Thyroid gland (tissue), 4 donors: ENCODE data around the gene EDEM1. TPM values are rescaled to one million over a fixed set of nuclear protein-coding genes. Genes with fewer than 3 reads are reported as not detected.

Experiments used
- DNase-seq, 2 donors: peaks; one replicate each; pipeline ENCODE4 v3.0.0-alpha.2; 2019
- H3K27ac ChIP-seq, 3 donors: fragments of 200-600 bp; sonication (generic); 1 replicate in 2 of 3; 2 replicates in 1 of 3; pipeline ENCODE4 v1.5.1; 2016 to 2019; ENCODE audit warnings: mild to moderate bottlenecking in 1 of 3, moderate library complexity in 1 of 3
- H3K27me3 ChIP-seq: fragments of 200-600 bp; sonication (generic); one replicate; pipeline ENCODE4 v1.5.1; 2019
- H3K36me3 ChIP-seq, 2 donors: fragments of 200-600 bp; sonication (generic); one replicate each; pipeline ENCODE4 v1.5.1; 2016 to 2019
- H3K4me1 ChIP-seq, 2 donors: fragments of 200-600 bp; sonication (generic); one replicate each; pipeline ENCODE4 v1.5.1; 2017 to 2019
- H3K4me3 ChIP-seq, 3 donors: fragments of 200-600 bp; sonication (generic); replicated peaks in 1 of 3; 1 replicate in 2 of 3; 2 replicates in 1 of 3; pipeline ENCODE4 v1.5.1; 2016; ENCODE audit warnings: mild to moderate bottlenecking in 1 of 3
- H3K9me3 ChIP-seq: fragments of 200-600 bp; sonication (generic); one replicate; pipeline ENCODE4 v1.5.1; 2017
- CTCF ChIP-seq, 6 experiments: fragments of 200-600 bp in 3 of 6; fragments of 450-650 bp in 3 of 6; sonication (generic) in 3 of 6; IDR thresholded peaks; one replicate each; pipeline ENCODE4 v1.5.1; 2016 to 2019; ENCODE audit warnings: antibody characterized with exemption in 6 of 6, mild to moderate bottlenecking in 2 of 6, inconsistent platforms in 1 of 6, moderate library complexity in 1 of 6
- POLR2A ChIP-seq, 2 donors: fragments of 450-650 bp; IDR thresholded peaks; one replicate each; pipeline ENCODE4 v1.6.1; 2017; ENCODE audit warnings: antibody characterized with exemption in 2 of 2, mild to moderate bottlenecking in 2 of 2, moderate library complexity in 1 of 2
- WGBS, 2 donors: methylation state at CpG; one replicate each; pipeline ENCODE4 v1.1.5; 2017; 5-methylcytosine and 5-hydroxymethylcytosine counted together
- intact Hi-C: fragments of 100-400 bp; cut with DNase I; formaldehyde crosslinking; loops from one replicate; pipeline ENCODE4 v1.15.1; 2023
- total RNA-seq, 4 donors: library from RNA; depleted of rRNA; stranded (reverse); fragments of >200 nt; gene quantifications; one replicate each; pipeline ENCODE4 v1.2.3, GENCODE V29; 2016

Gene EDEM1
- total RNA-seq, 4 donors from 2014 or later, result 26.1 to 58.4 (median 43.0) TPM

GRCh38 chr3:5229414-5229813, 41.9 kb downstream of the EDEM1 start:
- intact Hi-C loops, result no loop called here
- no peaks in the 10 kb centered on the region for H3K4me1 ChIP-seq
- TF ChIP-seq POLR2A (IDR thresholded peaks at IDR 0.05) (no peak), CTCF (IDR thresholded peaks at IDR 0.05) (no peak)
- no peaks in the 10 kb centered on the region for H3K9me3 ChIP-seq
- no peak overlapping the region for H3K27ac ChIP-seq
- no peaks in the 10 kb centered on the region for H3K27me3 ChIP-seq
- H3K36me3 ChIP-seq, result no peaks in the 10 kb centered on the region
- no peak overlapping the region for H3K4me3 ChIP-seq
- DNase-seq, result no peak
- WGBS, 2 donors, result 72 to 77% methylated on average over 2 of the region's 2 CpGs

GRCh38 chr3:5231074-5231473, 43.6 kb downstream of the EDEM1 start:
- Histone ChIP-seq H3K36me3 (no peaks in the 10 kb centered on the region), H3K9me3 (no peaks in the 10 kb centered on the region), H3K27ac (no peak overlapping the region), H3K4me1 (no peaks in the 10 kb centered on the region), H3K4me3 (no peak overlapping the region), H3K27me3 (no peaks in the 10 kb centered on the region)
- no peak for DNase-seq
- intact Hi-C loops, result no loop called here
- TF ChIP-seq CTCF (IDR thresholded peaks at IDR 0.05) (no peak), POLR2A (IDR thresholded peaks at IDR 0.05) (no peak)
- 31 to 45% methylated on average over 6 of the region's 6 CpGs for WGBS, 2 donors

- WGBS, 2 donors, result 28 to 29% methylated on average over 2 of the region's 2 CpGs
Observed at GRCh38 chr3:5231487-5231886, 44.0 kb downstream of the EDEM1 start.

DNA sequence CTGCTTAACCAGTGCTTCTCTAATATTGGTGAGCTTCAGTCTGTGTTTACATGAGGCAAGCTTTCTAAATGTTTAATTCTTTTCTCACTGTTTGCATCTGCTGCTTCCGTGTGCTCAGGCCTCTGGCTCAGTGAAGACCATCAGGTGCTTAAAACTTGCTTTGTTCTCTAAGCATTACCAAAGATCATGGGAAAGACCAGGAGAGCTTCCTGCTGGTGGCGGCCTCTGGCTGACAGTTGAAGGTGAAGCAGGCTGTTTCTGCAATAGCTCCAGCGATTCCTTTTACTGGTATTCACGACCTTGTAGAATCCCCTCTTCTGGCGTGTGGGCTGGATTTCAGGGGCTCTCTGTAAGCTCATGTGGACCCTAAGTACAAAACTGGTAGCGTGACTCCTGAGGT, 45.1 kb downstream of the EDEM1 start:
- no peaks in the 10 kb centered on the region for H3K4me1 ChIP-seq
- DNase-seq, result no peak
- no peaks in the 10 kb centered on the region for H3K36me3 ChIP-seq
- H3K9me3 ChIP-seq, result no peaks in the 10 kb centered on the region
- 65 to 74% methylated on average over 6 of the region's 6 CpGs for WGBS, 2 donors
- no peak for TF ChIP-seq POLR2A (IDR thresholded peaks at IDR 0.05)
- no peak for TF ChIP-seq CTCF (IDR thresholded peaks at IDR 0.05)
- no peaks in the 10 kb centered on the region for H3K27me3 ChIP-seq
- H3K27ac ChIP-seq, result no peak overlapping the region
- intact Hi-C loops, result no loop called here
- H3K4me3 ChIP-seq, result no peak overlapping the region

More at GRCh38 chr3:5231487-5231886, 44.0 kb downstream of the EDEM1 start:
- TF ChIP-seq POLR2A (IDR thresholded peaks at IDR 0.05) (no peak), CTCF (IDR thresholded peaks at IDR 0.05) (no peak)
- Histone ChIP-seq H3K36me3 (no peaks in the 10 kb centered on the region), H3K9me3 (no peaks in the 10 kb centered on the region), H3K4me3 (no peak overlapping the region), H3K27ac (no peak overlapping the region), H3K27me3 (no peaks in the 10 kb centered on the region), H3K4me1 (no peaks in the 10 kb centered on the region)
- DNase-seq, result no peak
- intact Hi-C loops, result no loop called here

DNA sequence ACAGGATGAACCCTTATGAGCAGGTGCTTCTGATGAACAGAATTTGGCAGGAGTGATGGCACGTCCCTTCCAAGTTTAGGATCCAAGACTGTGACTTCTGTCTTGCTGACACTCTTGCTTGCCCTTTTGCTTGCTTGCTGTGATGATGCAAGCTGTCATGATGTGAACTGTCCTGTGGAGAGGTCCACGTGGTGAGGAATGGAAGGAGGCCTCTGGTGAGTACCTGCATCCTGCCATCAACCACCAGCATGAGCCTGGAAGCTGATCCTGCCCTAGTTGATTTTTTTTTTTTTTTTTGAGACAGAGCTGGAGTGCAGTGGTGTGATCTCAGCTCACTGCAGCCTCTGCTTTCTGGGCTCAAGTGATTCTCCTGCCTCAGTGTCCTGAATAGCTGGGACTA, 45.5 kb downstream of the EDEM1 start:
- H3K9me3 ChIP-seq, result no peaks in the 10 kb centered on the region
- no peaks in the 10 kb centered on the region for H3K27me3 ChIP-seq
- H3K36me3 ChIP-seq, result no peaks in the 10 kb centered on the region
- H3K4me3 ChIP-seq, result no peak overlapping the region
- TF ChIP-seq POLR2A (IDR thresholded peaks at IDR 0.05) (no peak), CTCF (IDR thresholded peaks at IDR 0.05) (no peak)
- DNase-seq, result no peak
- no peaks in the 10 kb centered on the region for H3K4me1 ChIP-seq
- intact Hi-C loops, result no loop called here
- H3K27ac ChIP-seq, result no peak overlapping the region
- 45 to 46% methylated on average over 1 to 2 of the region's 2 CpGs for WGBS, 2 donors
